Measurements from ENCODE around the gene TEDC1.

The TEDC1 gene

GRCh38 chr14:105474483-105475268 is 16.4 kb upstream of the TEDC1 start, which contains the start of gene CRIP2:
TSS of gene CRIP2 (plus strand) at chr14:105474821. CDS start at chr14:105474863, 42 bp downstream.
- peak; percentile 3 for ATAC-seq

GRCh38 chr14:105475269-105476096 is 15.6 kb upstream of the TEDC1 start:
- peak; percentile 32 for ATAC-seq
- TF ChIP-seq PATZ1 (CRISPR knock-in tag; IDR thresholded peaks at IDR 0.05; ENCODE audit: borderline replicate concordance) (no peak), ZNF565 (CRISPR knock-in tag; conservative IDR thresholded peaks at IDR 0.05; ENCODE audit: low read depth) (no peak), ESRRG (CRISPR knock-in tag; IDR thresholded peaks at IDR 0.05) (no peak), CSDC2 (CRISPR knock-in tag; IDR thresholded peaks at IDR 0.05) (no peak), TSHZ2 (CRISPR knock-in tag; IDR thresholded peaks at IDR 0.05) (no peak), OSR1 (CRISPR knock-in tag; IDR thresholded peaks at IDR 0.05) (no peak), PPARA (CRISPR knock-in tag; IDR thresholded peaks at IDR 0.05; ENCODE audit: borderline replicate concordance) (no peak), ZC3H10 (CRISPR knock-in tag; IDR thresholded peaks at IDR 0.05) (no peak)

More at GRCh38 chr14:105474483-105475268, 16.4 kb upstream of the TEDC1 start, which contains the start of gene CRIP2:
- TF ChIP-seq TCF4 (CRISPR knock-in tag; IDR thresholded peaks at IDR 0.05; ENCODE audit: borderline replicate concordance) = no peak
- TF ChIP-seq ARNTL (CRISPR knock-in tag; IDR thresholded peaks at IDR 0.05; ENCODE audit: borderline replicate concordance, low read depth) = no peak
- no peak for TF ChIP-seq ZFP3 (CRISPR knock-in tag; IDR thresholded peaks at IDR 0.05)
- no peak for TF ChIP-seq SNAI2 (CRISPR knock-in tag; IDR thresholded peaks at IDR 0.05)
- no peak for TF ChIP-seq ISL1 (CRISPR knock-in tag; IDR thresholded peaks at IDR 0.05)
- TF ChIP-seq CREB5 (CRISPR knock-in tag; IDR thresholded peaks at IDR 0.05; ENCODE audit: low read depth) = no peak
- no peak for TF ChIP-seq PPARA (CRISPR knock-in tag; IDR thresholded peaks at IDR 0.05; ENCODE audit: borderline replicate concordance)
- no peak for TF ChIP-seq TSHZ2 (CRISPR knock-in tag; IDR thresholded peaks at IDR 0.05)
- TF ChIP-seq POU6F1 (CRISPR knock-in tag; IDR thresholded peaks at IDR 0.05; ENCODE audit: borderline replicate concordance, low read depth) = no peak
- TF ChIP-seq OSR1 (CRISPR knock-in tag; IDR thresholded peaks at IDR 0.05) = no peak
- no peak for TF ChIP-seq CSDC2 (CRISPR knock-in tag; IDR thresholded peaks at IDR 0.05)
- no peak for TF ChIP-seq CSRNP3 (CRISPR knock-in tag; IDR thresholded peaks at IDR 0.05)
- TF ChIP-seq ZNF565 (CRISPR knock-in tag; conservative IDR thresholded peaks at IDR 0.05; ENCODE audit: low read depth) = no peak
- TF ChIP-seq ZNF70 (CRISPR knock-in tag; IDR thresholded peaks at IDR 0.05) = no peak
- TF ChIP-seq ESRRG (CRISPR knock-in tag; IDR thresholded peaks at IDR 0.05) = no peak
- no peak for TF ChIP-seq ZNF8 (CRISPR knock-in tag; IDR thresholded peaks at IDR 0.05)
- no peak for TF ChIP-seq ZFP30 (CRISPR knock-in tag; IDR thresholded peaks at IDR 0.05)
- no peak for TF ChIP-seq RARB (CRISPR knock-in tag; IDR thresholded peaks at IDR 0.05)
- no peak for TF ChIP-seq TOX (CRISPR knock-in tag; IDR thresholded peaks at IDR 0.05; ENCODE audit: borderline replicate concordance)

Data from SK-N-SH treated with all-trans-retinoic acid at 6 μM for 48 hours (cell line).